HG03442 (cell line): ENCODE measurements around the gene OSCAR.

Experiments used
- ATAC-seq: cut with Tn5 transposase; IDR thresholded peaks from one replicate; pipeline ENCODE4 v1.9.1; 2021; ENCODE audit warnings: mild to moderate bottlenecking, moderate library complexity; ENCODE audit not compliant: unreplicated experiment

The OSCAR gene

DNA sequence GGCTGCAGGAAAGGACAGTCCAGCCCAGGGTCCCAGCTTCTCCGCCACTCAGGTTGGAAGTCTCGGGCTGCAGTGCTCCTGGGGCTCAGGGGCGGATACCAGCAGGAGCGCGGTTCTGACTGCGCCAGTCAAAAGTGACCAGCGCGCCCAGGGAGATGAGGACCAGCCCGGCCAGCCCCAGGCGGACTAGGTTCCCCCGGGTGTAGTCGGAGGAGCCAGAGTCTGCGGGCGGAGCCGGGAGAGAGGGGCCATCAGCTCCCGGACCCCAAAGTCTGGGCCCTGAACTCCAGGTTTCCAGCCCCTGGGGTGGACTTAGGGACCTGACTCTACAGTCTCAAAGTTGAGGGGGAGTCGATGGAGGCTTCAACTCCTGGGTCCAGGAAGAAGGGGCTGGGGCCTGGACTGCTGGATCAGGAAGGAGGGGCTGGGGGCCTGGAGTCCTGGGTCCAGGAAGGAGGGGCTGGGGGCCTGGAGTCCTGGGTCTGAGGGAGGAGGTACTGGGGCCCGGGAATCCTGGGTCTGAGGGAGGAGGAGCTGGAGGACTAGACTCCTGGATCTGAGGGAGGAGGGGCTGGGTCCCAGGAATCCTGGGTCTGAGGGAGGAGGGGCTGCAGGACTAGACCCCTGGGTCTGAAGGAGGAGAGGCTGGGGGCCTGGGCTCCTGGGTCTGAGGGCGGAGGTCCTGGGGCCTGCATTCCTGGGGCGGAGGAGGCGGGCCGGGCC lies 5.3 kb downstream of the OSCAR start:
- no peak for ATAC-seq

DNA sequence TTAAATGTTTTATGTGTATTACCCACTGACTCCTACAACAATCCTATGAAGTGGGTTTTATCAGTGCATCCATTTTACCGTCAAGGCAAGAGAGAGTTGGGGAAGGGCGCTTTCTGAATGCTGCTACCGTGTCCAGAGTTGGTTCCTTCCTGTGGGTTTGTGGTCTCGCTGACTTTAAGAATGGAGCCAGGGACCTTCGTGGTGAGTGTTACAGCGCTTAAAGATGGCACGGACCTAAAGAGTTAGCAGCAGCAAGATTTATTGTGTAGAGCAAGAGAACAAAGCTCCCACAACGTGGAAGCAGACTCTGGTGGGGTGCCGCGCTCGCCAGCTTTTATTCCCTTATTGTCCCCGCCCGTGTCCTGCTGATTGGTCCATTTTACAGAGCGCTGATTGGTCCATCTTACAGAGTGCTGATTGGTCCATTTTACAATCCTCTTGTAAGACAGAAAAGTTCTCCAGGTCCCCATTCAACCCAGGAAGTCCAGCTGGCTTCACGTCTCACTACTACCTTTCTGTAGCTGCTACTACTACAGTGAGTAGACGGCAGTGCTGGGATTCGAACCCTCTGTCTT lies 6.1 kb downstream of the OSCAR start:
- ATAC-seq, result no peak

DNA sequence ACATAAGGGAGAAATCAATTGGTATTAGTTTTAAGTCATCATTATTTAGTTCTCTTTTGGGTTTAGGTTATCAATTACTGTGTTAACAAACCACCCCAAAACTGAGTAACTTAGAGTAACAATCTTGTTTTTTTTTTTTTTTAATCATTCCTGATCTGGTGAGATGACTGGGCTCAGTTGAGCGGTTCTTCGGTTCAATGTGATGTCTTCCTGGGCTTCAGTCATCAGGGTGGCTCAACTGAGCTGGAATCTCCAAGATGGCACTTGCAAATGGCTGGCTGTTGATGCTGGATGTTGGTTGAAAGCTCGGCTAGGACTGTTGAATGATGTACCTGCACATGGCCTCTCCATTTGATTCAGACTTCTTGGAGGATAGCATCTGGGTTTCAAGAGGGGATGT lies 16.2 kb downstream of the OSCAR start:
- ATAC-seq, result no peak

- no peak for ATAC-seq
Measured at GRCh38 chr19:54081032-54081431, 19.6 kb downstream of the OSCAR start, which contains the start of gene TARM1. Gene TARM1 (minus strand): TSS chr19:54081365. CDS start chr19:54081340, 25 bp downstream.

GRCh38 chr19:54077334-54077733 lies 23.3 kb downstream of the OSCAR start:
- ATAC-seq, result no peak

GRCh38 chr19:54074851-54075250 lies 25.8 kb downstream of the OSCAR start:
- ATAC-seq, result no peak

- no peak for ATAC-seq
Measured at GRCh38 chr19:54073829-54074228, 26.8 kb downstream of the OSCAR start.

- no peak for ATAC-seq
Measured at GRCh38 chr19:54069470-54069869, 31.1 kb downstream of the OSCAR start.

DNA sequence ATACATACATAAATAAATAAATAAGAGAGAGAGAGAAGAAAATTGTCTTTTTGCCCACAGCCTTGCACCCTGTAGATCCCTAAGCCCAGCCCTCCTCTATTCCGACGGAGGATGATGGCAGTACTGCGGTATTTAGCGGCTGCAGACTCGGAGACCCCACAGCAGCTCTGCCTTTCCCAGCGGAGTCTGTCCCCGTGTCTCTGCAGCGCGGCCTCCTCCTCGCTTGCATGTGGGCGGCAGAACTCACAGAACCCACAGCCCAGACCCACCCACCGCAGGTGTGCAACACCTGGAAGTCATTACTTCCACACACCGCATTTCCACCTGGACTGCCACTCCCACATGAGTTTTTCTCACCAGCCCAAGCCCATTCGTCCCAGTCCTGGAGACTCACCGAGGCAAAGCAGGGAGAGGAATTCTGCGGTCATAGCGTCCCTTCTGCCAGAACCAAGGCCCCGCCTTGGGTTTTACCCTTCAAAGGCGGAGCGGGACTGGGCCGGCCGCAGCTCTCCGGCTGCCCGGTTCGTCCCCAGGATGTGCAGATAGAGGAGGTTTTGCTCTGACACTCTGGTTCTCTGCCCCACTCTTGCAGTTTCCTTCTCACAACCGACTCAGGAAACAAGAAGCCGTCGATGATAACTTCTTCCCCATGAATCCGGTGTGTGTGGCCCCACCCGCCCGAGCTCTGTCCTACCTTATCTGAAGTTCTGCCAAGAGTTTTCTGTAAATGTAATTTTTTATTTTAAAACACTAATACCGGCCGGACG lies 37.1 kb downstream of the OSCAR start, which contains the start of gene VSTM1:
TSS of gene VSTM1 (minus strand) at position 548 of the 767 bp plus-strand sequence. CDS start at position 428, 120 bp downstream.
- ATAC-seq, result no peak

GRCh38 chr19:54062643-54063042 lies 38.0 kb downstream of the OSCAR start:
- ATAC-seq, result no peak

DNA sequence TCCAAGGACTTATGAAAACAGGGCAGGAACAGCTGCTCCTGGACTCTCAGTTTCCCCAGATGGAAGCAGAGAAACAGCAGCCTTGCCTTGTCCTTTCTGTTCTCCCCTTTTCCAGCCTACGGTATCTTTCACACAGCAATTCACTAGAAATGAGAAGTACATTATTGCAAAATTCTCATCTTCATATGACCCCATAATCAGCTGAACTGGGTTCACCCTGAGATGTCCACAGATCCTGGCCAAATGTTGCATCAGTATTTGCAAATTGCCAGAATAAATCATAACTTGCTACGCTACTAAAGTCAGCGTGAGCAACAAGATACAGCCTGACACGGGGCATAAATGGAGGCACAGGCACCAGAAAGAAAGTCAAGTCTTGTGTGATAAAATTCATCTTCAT lies 53.0 kb downstream of the OSCAR start:
- no peak for ATAC-seq

DNA sequence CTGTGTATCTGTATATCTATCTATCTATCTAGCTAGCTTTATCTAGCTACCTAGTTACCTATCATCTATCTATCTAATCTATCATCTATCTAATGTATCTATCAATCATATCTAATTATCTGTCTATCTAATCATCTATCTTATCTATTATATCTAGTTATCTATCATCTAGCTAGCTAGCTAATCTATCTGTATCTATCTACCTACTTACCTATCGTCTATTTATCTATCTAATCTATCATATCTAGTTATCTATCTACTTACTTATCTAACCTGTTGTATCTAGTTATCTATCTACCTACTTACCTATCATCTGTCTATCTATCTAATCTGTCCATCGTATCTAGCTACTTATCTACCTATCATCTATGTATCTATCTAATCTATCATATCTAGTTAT lies 54.8 kb downstream of the OSCAR start:
- no peak for ATAC-seq
